ENCODE results near the gene TMEM100.
"Not testable (repeated sequence)": the region's sequence is repeated elsewhere in the genome, so short reads cannot be mapped to it uniquely, and the experiment has no call there.

TMEM100 gene

GRCh38 chr17:55672585-55673501, 49.8 kb downstream of the TMEM100 start:
- TF ChIP-seq, protein P1, sequence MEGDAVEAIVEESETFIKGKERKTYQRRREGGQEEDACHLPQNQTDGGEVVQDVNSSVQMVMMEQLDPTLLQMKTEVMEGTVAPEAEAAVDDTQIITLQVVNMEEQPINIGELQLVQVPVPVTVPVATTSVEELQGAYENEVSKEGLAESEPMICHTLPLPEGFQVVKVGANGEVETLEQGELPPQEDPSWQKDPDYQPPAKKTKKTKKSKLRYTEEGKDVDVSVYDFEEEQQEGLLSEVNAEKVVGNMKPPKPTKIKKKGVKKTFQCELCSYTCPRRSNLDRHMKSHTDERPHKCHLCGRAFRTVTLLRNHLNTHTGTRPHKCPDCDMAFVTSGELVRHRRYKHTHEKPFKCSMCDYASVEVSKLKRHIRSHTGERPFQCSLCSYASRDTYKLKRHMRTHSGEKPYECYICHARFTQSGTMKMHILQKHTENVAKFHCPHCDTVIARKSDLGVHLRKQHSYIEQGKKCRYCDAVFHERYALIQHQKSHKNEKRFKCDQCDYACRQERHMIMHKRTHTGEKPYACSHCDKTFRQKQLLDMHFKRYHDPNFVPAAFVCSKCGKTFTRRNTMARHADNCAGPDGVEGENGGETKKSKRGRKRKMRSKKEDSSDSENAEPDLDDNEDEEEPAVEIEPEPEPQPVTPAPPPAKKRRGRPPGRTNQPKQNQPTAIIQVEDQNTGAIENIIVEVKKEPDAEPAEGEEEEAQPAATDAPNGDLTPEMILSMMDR (IDR thresholded peaks at IDR 0.05; ENCODE audit: low read depth, low read length) = no peak

DNA sequence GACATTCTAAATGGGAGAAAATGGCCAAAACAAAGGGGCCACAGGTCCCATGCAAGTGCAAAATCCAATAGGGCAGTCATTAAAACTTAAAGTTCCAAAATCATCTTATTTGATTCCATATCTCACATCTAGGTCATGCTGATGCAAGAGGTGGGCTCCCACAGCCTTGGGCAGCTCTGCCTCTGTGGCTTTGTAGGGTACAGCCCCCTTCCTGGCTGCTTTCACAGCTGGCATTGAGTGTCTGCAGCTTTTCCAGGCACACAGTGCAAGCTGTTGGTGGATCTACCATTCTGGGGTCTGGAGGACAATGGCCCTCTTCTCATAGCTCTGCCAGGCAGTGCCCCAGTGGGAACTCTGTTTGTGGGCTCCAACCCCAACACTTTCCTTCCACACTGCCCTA, 50.7 kb downstream of the TMEM100 start:
- not testable (repeated sequence) for DNase-seq (ENCODE audit: extremely low read depth, low read depth)

More at GRCh38 chr17:55672585-55673501, 49.8 kb downstream of the TMEM100 start:
- no peak for DNase-seq (ENCODE audit: extremely low read depth, low read depth)
